ENCODE results near the gene PPM1H.

The PPM1H gene

DNA sequence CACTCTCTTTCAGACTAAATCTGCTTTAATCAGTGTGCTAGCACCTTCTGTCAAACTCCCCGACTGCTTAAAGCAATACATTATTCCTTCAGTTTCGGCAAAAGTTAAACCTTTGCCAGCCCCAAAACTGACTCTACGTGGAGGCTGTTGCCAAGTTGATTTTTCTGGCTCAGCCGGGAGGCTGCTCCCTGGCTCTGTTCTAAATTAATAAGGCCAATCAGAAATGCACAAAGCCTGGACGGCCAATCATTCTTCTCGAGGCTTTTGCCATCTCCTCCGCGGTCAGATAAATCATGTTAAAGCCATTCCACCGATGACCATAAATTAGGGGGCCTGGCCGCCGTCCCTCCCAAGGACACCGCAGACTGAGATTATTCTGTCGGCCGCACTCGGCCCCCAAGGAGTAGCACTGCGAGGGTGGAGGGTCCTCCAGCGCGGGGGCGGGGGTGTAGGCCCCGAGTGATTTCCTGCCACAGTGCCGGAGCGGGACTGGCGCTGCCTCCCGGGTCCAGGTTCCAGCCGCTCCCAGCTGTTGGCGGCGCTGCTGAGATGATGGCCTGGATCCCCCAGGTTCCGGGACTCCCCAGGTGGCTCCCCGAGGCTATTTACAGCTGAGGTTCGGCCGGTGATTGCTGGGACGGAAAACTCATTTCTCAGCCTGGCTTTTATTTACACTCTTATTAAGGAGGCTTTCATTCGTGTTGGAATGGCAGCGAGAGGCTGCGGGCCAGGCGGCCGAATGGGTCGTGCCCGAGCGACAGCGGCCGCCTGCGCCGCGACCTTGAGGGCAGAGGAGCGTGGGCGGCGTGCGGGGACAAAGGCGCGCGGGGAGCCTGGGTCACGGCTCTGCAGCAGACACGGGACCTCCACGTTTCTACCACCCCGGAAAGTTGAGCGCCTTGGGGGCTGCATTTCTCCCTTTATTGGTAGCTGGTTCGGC is 303.2 kb downstream of the PPM1H start:
- peak; percentile 63 for DNase-seq

DNA sequence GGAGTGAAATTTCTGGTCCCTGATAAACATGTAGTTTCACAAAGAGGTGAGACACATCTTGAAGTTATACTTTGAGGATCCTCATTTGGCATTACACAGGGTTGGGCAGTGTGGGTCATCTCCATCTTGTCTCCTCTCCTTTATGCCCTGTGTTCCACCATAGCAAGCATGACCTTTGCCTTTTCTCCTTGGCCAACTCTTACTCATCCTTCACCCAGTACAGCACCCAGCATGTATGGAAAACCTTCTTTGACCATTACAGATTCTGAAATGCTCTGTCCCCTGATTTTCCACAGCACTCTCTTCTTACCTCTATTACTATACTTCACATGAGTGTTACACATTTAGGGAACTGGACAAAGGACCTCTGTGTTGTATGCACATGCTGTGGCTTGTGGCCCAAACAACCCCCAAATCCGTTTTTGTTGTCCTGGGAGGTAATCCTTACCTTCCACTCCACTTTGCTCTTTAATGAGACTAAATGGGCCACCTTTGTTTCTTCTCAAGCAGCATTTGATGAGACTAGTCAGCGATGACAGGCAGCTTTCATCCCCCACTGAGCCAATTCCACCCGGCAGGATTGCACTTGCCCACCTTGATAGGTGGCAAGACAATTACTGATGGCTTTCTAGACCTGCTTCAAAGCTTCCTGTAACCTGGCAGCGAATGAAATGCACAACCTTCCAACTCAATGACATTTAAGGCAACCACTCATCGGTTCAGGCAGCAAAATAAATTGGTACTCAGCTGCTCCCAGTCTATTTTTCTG is 304.8 kb downstream of the PPM1H start:
- no peak for DNase-seq

DNA sequence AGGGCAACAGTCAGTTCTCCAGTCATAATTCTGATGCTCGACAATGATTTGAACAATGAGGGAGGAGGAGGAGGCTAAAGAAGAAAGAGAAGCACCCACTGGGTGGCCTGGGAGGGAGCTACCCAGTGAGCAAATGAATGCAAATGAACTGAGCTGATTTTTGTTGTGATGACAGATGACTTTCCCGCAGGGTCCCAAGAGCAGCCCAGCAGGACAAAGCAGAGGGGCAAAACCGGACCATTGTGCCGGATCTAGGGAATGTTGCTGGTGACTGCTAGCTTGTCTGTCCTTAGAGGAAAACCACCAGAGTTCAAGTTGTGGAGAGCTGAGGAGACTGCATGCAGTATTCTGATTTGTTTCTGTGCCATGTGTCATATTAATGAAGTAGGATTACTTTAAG is 305.5 kb downstream of the PPM1H start:
- DNase-seq, result no peak

DNA sequence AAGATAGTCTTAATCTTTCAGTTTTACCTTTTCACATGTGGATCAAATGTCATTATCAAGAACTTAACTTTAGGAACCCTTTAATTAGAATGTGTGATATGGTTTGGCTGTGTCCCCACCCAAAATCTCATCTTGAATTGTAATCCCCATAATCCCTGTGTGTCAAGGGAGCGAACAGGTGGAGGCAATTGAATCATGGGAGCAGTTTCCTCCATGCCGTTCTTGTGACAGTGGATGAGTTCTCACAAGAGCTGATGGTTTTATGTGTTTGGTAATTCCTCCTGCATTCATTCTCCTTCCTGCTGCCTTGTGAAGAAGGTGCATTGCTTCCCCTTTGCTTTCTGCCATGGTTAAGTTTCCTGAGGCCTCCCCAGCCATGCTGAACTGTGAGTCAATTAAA is 307.8 kb downstream of the PPM1H start:
- no peak for DNase-seq

DNA sequence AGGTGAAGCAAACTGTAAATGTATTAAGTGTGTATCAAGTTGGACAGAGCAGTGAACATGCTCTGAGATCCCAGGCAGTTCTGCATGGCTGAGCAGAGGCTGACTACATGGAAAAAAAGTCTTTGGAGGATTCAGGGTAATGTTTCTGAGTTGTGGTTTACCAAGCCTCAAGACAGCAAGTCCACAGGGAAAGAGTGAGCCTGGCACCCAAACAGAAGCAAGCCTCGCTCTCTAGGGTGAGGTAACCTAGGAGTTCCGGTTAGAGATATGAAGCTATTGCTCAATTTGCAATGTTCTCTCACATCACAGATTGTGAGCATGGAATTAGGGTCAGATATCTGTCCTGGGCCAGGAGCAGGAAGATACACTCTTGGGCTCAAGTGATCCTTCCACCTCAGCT is 309.7 kb downstream of the PPM1H start:
- no peak for DNase-seq

DNA sequence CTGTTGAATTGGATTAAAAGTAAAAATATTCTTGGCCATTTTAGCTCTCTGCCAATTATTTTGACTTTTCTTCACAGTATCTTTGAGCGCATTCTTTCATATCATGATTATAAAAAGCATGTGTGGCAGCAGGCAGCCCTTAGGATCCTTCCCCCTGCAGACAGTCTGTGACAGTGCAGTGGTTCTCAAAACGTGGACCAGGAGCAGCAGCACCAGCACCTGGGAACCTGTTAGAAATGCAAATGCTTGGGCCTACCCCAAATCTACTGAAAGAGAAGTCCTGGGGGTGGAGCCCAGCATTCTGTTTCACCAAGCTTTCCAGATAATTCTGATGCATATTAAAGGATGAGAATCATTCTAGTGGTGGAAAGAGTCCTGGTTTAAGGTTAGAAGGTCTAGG is 312.8 kb downstream of the PPM1H start:
- DNase-seq, result no peak

DNA sequence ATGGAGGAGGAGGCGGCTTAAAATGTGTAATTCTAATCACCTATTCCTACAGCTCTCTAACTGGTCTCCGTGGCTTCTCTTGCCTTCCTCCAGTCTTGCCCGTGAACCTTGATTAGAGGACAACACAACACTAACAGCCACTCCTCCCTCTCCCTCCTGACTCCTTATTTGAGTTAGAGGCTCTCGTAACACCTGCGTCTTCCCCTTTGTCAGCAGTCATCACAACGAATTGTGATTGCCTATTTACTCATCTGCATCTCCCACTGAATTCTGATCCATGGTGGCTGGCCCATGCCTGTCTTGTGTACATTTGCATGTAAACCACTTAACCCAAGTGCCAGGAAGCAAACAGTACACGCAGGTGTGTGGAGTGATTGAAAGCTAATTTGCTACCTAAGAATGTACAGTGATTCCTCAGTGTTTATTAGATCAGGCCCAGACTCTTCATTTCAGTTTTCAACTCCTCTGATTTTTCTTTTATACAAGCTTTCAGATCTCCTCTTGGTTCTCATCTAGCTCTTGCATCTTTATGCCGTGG is 313.8 kb downstream of the PPM1H start:
- DNase-seq, result no peak

DNA sequence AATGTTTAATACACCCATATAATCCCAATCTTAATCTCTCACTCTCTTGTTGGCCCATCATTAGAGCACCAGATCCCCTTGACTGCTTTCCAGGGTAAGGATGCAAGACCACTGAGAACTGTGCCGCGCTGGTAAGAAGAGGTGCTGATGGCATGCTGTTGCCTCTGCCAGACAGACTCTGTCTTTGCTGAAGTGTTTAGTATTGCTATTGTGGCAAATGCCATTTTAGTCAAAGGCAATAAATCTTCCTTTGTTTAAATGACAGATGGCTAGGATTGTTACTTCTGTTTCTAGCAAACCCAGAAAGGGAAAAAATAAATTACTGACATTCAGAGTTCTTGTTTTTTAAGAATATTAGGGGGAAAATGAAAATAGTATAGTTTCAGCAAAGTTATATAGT is 316.0 kb downstream of the PPM1H start:
- DNase-seq, result no peak

DNA sequence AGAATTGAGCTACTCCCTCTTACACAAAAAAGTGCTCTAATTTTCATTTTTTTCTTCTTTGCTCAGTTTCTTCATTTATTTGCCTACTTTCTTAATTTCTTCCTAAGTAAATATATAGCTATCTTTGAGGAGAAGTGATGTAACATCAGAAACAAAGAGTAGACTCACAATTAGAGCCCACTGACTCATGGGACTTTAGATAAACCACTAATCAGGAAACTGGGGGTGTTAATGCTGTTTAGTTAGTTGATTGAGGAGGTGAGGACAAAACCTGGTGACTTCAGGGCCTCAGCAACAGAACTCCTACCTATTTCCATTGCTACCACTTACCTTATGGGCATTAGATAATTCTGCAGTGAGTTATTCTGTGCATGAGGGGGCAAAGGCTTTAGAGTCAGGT is 316.6 kb downstream of the PPM1H start:
- no peak for DNase-seq

DNA sequence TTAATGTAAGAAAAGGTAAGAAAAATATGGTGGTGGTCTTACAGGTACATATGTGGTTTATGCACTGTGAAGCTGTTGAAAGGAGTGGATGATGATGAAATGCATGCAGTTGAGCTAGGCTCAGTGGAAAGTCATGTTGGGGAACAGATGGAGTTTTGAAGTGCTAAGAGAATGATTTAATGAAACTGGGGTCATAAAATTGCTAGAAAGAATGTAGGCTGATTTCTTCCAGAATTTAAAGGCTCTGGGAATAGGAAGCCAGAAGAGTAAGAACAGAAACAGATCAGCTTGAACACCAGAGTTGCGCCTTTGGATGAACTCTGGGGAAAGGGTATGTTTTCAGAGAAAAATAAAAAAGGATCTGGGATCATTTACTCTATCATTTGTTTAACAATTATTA is 321.9 kb downstream of the PPM1H start:
- no peak for DNase-seq

DNA sequence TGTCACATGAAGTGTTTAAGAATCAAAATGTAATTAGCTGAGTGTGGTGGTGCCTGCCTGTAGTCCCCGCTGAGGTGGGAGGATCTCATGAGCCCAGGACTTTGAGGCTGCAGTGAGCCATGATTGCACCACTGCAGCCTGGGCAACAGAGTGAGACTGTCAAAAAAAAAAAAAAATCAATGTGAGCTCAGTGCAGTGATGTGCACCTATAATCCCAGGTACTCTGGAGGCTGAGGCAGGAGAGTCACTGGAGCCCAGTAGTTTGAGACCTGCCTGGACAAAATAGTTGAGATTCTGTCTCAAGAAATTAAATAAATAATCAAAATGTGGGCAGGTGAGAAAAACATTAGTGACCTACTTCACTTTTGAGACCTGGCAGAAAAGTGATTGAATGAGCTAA is 328.3 kb downstream of the PPM1H start:
- no peak for DNase-seq

DNA sequence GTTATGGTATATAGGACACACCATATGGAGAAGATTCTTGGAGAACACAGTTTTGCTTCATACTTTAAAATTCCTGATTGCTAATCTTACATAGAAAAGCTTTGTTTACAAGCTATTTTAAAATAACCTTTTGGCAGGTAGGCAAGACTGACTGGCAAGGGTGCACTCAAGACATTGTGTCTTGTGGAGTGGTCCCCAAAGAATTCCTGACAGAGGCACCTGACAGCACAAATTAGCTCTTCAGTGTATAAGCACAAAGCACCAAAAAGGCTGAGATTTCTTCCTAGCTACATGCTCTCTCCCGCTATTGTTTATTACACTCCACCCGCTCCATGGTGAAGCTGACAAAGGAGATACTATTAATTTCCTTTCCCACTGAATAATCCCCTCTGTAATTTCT is 329.0 kb downstream of the PPM1H start:
- DNase-seq, result no peak

DNA sequence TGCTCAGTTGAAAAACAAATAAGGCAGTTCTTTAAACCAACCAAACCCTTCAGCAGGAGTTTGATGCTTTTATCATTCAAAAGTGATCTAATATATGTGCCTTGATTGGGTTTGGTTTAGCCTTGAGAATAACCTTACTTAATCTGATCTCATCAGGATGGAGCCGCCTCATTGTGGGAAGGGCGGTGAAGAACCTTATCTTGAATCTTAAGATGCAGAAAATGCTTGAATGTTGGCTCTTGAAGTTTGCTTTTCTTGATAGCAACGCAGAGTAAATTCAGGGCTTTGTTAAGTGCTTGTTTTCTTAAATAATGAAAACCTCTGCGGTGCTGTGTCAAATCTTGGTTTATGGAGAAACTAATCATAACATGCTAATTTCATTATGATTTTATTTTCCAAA is 330.1 kb downstream of the PPM1H start:
- DNase-seq, result no peak

DNA sequence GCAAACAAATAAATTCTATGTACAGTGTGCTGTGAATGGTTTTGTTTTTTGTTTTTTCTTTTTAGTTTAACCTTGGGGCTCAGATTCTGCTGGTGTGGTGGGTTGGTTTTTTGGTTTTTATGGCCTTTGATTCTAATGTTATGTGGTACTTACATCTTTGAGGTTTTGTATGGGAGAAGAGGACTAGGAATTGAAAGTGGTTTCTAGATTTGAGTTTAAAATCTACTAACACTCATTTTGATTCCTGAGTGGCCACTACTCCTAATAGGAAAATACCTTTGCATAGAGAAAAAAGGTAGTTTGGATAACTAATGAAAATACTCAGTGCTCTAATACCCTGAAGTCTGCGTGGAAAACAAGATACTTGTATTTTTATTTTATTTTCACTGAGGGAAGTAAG is 330.6 kb downstream of the PPM1H start:
- DNase-seq, result no peak

DNA sequence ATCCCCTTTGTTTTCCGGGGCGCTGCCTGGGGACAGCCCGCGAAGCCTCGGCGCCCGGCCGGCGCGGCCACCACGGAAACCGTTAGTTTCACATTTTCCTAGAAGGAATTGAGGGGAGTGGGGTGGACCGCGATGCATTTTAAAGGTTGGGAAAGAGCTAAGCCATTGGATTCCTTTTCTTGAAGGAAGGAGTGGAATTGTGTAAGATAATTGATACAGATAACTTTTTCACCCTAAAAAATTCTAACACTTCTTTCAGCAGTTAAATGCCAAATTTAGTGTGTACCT is 331.2 kb downstream of the PPM1H start:
- DNase-seq, result no peak

DNA sequence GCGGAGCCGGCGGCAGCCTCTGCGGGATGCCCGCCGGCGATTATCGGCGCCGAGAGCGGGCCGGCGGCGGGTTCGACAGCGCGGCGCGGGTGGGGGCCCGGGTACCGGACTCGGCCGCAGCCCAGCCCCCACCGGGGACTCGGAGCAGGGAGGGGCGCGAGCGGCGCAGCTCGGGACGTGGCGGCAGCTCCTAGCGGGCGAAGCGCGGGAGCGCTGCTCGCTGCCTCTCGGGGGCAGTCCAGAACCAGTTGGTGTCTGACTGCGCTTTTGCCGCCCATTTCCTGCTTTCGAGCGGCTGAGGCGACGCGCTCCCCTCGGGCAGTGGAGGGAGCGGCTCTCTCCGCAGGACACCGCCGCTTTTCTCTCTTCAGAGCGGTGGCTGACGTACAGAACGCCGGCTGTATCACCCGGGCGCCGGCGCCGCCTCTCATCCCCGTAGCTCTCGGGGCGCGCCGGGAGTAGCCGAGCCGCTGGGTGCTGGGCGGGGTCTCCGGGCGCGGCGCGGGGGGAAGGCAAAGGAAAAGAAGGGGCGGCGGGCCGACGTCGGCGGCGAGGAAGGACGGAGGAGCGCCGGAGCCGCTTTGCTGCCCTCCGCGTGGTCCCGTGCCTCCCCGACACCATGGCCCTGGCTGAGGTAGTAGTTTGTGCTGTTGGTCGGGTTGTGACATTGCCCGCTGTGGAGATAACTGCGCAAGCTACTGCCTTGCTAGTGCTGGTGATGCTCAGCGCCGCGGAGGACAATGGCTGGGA is 331.7 kb downstream of the PPM1H start:
- DNase-seq, result peak; percentile 89

DNA sequence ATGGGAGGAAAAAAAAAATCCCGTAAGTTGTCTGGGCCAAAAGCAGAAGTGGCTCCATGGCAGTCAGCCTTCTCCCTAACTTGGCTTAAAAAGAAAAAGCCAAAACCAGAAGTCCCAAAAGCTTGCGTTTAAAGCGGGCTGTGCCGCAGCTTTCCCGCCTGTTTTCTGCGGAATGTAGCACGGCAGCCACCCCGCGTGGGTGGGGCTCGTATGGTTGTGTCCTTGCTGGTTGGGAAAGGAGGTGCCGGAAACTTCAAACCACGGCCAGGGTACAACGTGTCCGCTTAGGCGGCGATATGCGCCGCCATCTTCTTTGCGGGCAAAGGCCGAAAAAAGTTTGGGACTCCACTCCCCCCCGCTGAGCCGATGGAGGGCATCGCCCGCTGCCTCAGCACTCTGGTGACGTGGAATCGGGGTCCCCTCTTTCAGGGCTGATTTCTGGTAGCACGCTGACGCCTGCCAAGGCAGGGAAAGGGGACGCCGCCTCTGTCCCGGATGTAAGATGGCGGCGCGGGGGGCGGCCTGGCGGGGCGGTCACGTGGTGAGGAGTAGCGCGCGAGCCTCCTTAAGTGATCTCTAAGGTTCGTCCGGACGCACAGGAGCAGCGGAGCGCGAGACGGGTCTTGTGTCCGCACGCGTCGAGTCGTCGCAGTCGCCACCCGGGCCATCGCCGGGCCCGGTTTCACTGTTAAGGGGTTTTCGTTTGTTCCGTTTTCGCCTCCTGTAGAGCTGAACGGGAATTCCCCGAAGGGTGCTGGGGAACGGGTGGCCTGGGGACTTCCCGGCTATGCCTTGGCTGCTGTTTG is 332.5 kb downstream of the PPM1H start:
- DNase-seq, result peak; percentile 90

DNA sequence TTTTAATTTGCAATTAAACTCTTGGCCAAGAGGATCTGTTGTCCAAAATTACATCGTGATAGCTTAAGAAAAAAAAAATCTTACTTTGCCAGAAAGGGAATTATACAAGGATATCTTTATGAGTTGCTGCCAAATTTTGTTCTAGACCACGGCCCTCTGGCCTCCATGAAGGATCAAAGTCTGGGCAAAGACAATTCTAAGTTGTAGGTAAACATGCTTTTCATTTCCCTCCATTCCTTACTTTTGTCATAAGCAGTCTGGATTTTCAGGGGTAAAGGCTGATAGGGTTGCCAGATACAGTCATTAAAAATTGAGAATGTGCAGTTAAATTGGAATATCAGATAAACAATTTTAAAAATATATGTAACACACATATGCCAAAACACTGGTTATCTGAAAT is 333.2 kb downstream of the PPM1H start:
- DNase-seq, result no peak

DNA sequence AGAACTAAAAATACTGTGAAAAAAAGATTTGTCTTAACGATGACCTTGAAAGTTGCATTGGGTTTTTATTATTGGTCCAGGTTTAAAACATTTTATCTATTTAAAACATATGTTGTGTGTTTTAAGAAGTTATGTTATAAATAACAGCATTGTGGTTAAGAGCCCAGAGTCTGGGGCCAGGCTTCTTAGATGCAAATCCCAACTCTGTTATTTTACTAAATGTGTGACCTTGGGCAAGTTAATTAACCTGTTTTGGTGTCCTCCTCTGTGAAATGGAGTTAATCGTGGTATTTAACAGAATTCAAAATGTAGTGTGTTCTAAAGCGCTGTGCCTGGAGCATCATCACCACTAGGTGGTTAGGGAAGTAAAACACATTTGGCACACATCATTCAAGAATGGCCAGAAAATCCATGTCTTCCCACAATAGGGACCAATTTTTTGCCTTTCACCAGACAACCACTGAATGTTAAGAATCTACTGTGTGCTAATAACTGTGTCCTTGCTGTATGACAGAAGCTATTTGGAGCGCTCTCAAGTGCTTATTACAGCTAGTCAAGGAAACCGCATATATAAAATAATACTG is 335.0 kb downstream of the PPM1H start:
- no peak for DNase-seq

DNA sequence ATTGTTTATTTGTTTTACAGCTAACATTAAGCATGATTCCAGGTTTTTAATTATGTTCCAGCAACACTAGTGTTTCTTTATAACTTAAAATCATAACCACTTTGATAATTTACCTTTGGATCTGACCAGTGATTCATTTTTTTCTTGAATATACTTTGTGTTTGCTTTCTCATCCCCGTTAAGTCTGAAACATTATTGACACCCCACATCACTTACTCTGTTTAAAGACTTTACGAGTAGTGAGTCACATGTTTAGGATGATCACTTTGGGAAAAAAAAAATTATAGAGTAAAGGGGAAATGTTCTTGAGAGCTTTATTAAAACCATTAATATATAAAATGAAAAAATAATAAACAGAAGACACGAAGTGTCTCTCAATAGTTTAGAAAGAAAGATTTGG is 336.1 kb downstream of the PPM1H start:
- DNase-seq, result no peak

DNA sequence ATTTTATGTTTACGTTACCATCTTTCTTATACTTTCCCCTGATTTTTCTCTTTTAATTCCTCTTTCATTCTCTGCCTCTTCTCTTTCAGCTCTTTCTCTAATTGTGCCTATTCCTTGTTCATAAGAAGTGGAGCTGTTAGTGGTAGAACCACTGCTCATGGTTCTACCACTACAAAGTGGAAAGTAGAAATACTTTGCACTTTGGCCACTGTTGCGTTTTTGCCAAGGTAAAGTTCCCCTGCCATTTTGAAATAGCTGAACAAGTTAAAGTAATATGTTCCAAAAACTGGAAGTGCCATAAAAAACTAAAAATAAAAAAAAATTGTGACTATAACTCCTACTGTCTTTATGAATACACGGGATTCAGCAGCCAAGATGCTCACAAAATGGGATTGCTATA is 337.7 kb downstream of the PPM1H start:
- no peak for DNase-seq

All from midbrain (tissue), 1 donor.